ENCODE results near the gene WWC1.

WWC1 gene

DNA sequence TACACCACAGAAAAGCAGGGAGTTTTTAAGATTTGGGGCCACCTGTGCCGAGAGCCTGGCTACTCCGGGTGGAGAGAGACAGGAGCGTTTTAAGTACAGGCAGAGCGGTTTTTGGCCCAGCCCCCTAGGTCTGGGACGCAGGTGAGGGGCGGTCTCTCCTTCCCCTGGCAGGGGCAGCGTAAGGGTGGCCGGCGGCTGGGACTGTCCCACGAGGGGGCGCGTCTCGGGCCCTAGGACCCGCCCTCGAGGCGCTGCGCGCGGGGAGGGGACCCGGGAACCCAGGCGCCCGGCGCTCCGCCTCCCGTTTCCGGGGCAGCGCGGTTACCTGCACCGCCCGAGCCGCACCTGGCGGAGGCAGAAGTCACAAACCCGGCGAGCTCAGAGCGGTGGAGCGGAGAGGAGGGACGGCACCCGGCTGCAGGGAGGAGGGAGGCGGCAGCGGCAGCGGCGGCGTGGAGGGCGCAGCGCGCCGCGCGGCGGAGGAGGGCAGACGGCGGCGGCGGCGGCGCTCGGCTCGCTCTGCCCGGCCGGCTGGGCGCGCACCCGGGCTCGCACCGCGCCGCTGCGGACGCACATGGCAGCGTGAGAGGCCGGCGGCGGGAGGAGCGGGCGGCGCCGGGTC lies at the start of gene WWC1:
Gene WWC1, plus strand, starts transcription at position 304 of the 622 bp plus-strand sequence. CDS start 508 bp downstream, outside the sequence.
- DNase-seq (ENCODE audit: extremely low read depth, low read depth), result no peak
- TF ChIP-seq, protein P1, sequence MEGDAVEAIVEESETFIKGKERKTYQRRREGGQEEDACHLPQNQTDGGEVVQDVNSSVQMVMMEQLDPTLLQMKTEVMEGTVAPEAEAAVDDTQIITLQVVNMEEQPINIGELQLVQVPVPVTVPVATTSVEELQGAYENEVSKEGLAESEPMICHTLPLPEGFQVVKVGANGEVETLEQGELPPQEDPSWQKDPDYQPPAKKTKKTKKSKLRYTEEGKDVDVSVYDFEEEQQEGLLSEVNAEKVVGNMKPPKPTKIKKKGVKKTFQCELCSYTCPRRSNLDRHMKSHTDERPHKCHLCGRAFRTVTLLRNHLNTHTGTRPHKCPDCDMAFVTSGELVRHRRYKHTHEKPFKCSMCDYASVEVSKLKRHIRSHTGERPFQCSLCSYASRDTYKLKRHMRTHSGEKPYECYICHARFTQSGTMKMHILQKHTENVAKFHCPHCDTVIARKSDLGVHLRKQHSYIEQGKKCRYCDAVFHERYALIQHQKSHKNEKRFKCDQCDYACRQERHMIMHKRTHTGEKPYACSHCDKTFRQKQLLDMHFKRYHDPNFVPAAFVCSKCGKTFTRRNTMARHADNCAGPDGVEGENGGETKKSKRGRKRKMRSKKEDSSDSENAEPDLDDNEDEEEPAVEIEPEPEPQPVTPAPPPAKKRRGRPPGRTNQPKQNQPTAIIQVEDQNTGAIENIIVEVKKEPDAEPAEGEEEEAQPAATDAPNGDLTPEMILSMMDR (IDR thresholded peaks at IDR 0.05; ENCODE audit: low read depth, low read length, missing control alignments), result peak; percentile 33
- H3K4me3 ChIP-seq (replicated peaks; ENCODE audit: low read depth, low read length), result peak within 1 kb of the TSS; percentile 57

DNA sequence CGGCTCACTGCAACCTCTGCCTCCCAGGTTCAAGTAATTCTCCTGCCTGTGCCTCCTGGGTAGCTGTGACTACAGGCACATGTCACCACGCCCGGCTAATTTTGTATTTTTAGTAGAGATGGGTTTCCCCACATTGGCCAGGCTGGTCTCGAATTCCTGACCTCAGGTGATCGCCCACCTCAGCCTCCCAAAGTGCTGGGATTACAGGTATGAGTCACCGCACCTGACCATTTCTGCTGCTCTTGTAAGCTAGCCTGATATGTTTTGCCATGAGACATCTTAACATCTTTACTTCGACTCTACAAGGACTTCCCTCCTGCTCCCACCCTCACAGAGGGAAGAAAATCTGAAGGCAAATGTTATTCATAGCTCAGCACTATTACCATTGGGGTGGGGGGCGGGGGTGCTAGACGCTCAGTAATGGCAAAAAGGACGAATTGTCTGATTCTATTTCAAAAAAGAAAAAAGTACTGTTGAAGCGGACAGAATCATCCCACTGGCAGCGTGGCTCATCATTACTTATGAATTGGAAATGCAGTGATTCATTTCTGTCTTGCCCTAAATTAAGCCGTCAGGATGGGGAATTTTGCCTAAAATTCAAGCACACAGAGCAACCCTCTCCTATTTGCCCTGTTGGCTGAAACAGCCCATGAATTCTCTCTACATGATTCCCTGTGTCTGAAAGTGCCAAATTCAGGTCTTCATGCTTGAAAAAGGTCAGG lies 46.4 kb upstream of the WWC1 start:
- TF ChIP-seq, protein P1 (IDR thresholded peaks at IDR 0.05; ENCODE audit: low read depth, low read length, missing control alignments), result no peak
- H3K4me3 ChIP-seq (replicated peaks; ENCODE audit: low read depth, low read length), result no peak overlapping the region
- no peak for DNase-seq (ENCODE audit: extremely low read depth, low read depth)

DNA sequence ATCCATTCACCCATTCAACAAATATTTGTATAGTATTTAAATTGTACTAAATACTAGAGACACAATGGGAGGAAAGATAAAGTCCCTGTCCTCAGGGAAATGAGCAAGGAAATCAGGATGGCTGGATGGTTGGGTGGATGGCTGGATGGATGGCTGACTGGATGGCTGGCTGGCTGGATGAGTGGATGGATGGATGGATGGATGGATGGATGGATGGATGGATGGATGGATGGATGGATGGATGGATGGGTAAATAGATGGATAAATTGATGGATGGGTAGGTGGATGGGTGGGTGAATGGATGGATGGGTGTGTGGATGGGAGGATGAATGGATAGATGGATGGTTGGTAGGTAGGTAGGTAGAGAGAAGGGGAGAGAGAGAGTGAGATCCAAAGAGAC lies 41.5 kb upstream of the WWC1 start:
- DNase-seq (ENCODE audit: extremely low read depth, low read depth), result no peak

DNA sequence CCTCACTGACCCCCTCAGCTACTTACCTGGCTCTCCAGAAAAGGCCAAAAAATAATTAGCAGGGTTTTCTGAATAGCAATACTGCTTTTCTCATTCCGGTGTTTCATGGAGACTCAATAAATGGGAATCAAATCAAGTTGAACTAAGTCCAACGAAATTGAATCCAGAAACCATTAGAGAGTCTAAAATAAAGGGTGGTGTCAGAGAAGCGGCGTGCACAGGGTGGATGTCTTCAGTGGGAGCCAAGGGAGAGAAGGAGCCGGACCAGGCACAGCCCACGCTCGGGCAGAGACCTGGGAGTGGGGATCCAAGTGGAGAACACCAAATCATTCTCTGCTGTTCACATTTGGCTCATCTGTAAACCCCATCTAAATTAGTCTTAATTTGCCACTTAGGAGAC lies 40.2 kb upstream of the WWC1 start:
- DNase-seq (ENCODE audit: extremely low read depth, low read depth), result no peak
- H3K4me3 ChIP-seq (replicated peaks; ENCODE audit: low read depth, low read length), result no peak overlapping the region
- TF ChIP-seq, protein P1 (IDR thresholded peaks at IDR 0.05; ENCODE audit: low read depth, low read length, missing control alignments), result no peak

More for the DNA sequence above, 41.5 kb upstream of the WWC1 start:
- TF ChIP-seq, protein P1 (IDR thresholded peaks at IDR 0.05; ENCODE audit: low read depth, low read length, missing control alignments), result no peak
- no peak overlapping the region for H3K4me3 ChIP-seq (replicated peaks; ENCODE audit: low read depth, low read length)

DNA sequence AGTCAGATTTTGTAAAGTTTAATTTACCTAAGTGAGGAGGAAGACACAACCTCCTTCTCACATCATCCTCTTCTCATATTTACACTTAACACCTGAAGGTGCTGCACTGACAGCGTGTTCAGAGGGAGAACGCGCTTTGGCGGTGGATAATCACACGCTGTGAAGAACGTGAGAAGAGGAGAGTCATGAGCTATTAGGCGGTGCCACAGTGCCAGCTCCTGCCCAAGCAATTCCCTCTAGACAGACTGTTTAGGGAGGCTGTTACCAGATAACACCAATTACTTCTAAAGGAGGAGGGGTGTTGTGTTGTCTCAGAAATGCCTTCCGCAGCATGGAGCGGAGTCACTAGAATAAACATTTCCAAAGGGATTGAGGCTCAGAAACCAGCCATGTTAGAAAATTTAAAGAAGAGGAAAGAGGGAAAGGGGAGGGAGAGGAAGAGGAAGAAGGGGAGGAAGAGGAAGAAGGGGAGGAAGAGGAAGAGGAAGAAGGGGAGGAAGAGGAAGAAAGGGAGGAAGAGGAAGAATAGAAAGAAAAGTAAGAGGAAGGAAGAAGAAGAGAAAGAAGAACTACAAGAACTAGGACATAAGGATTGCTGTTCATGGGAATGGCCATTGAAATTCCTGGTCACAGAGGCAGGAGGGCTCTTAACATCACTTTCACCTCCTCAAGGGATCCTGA lies 37.3 kb upstream of the WWC1 start:
- no peak overlapping the region for H3K4me3 ChIP-seq (replicated peaks; ENCODE audit: low read depth, low read length)
- DNase-seq (ENCODE audit: extremely low read depth, low read depth), result no peak
- TF ChIP-seq, protein P1 (IDR thresholded peaks at IDR 0.05; ENCODE audit: low read depth, low read length, missing control alignments), result no peak

DNA sequence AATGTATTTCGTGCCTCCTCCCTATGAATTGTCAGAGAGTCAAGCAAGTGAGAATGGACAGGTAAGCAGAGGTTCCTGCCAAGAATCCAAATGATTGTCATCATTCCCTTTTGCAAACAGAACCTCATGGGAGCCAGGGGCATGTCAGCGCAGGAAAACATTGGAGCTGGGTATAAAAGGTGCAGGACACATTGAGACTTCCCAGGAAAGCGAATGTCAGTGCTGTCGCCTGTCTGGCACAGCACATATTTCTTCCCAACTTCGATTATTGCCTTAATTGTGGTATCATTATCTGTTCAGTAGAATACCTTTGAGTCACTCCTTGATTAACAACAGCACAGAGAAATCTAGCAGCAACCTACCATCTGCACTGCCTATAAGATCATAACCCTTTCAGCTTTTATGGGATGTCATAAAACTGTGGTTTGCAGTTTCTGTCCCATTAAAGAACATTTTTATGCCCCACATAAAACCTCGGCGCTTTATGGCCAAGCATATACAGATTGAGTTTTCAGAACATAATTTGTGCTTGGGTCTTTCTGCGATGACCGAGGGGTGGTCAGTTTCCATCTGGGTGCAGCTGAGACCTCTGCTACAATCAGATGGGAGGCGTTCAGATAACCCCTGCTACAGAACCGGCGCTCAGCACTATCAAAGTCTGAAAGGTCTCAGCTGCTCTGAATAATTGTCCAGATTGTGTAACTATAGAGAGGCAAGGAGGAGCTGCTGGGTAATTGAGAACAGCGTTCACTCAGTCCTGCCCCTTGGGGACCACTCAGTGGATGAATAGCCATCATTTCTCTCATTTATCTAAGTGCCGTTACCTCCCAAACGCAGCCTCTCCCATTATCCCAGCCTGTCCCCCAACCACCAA lies 30.9 kb upstream of the WWC1 start:
- no peak for DNase-seq (ENCODE audit: extremely low read depth, low read depth)
- no peak overlapping the region for H3K4me3 ChIP-seq (replicated peaks; ENCODE audit: low read depth, low read length)

More for the DNA sequence above, 30.9 kb upstream of the WWC1 start:
- TF ChIP-seq, protein P1 (IDR thresholded peaks at IDR 0.05; ENCODE audit: low read depth, low read length, missing control alignments), result no peak

All from HFF-Myc (cell line).